AG10803 (cell line): ENCODE measurements around the gene MGA.
"Not testable (repeated sequence)": the region's sequence is repeated elsewhere in the genome, so short reads cannot be mapped to it uniquely, and the experiment has no call there.

Experiments
- DNase-seq: peaks from one replicate; pipeline ENCODE4 v3.0.0; 2010; ENCODE audit warnings: low read depth
- H3K4me3 ChIP-seq: 2 replicates; pipeline ENCODE4 v1.5.1; 2011; ENCODE audit warnings: mild to moderate bottlenecking, low read length, control low read depth
- TF ChIP-seq, protein P1 (sequence below): conservative IDR thresholded peaks from 2 replicates; pipeline ENCODE4 v1.5.1; 2011; ENCODE audit warnings: mild to moderate bottlenecking, low read length, control low read depth, inconsistent platforms

The MGA gene

DNA sequence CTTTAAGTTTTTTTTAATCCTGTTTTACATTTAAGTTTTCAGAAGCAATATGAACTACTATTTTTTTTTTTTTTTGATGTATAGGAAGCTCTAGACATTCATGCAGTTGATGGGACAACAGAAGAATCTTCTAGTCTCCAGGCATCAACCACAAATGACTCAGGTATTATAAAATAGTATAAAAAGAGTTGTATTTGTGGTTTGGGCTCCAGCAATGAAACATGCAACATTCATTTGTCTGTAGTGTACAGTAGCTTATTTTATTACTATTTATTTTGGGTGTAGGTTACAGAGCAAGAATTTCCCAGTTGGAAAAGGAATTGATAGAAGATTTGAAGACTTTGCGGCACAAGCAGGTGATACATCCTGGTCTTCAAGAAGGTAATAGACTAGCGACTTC is 38.6 kb downstream of the MGA start:
- H3K4me3 ChIP-seq = no peak overlapping the region
- DNase-seq = peak; percentile 37
- TF ChIP-seq, protein P1, sequence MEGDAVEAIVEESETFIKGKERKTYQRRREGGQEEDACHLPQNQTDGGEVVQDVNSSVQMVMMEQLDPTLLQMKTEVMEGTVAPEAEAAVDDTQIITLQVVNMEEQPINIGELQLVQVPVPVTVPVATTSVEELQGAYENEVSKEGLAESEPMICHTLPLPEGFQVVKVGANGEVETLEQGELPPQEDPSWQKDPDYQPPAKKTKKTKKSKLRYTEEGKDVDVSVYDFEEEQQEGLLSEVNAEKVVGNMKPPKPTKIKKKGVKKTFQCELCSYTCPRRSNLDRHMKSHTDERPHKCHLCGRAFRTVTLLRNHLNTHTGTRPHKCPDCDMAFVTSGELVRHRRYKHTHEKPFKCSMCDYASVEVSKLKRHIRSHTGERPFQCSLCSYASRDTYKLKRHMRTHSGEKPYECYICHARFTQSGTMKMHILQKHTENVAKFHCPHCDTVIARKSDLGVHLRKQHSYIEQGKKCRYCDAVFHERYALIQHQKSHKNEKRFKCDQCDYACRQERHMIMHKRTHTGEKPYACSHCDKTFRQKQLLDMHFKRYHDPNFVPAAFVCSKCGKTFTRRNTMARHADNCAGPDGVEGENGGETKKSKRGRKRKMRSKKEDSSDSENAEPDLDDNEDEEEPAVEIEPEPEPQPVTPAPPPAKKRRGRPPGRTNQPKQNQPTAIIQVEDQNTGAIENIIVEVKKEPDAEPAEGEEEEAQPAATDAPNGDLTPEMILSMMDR = no peak

DNA sequence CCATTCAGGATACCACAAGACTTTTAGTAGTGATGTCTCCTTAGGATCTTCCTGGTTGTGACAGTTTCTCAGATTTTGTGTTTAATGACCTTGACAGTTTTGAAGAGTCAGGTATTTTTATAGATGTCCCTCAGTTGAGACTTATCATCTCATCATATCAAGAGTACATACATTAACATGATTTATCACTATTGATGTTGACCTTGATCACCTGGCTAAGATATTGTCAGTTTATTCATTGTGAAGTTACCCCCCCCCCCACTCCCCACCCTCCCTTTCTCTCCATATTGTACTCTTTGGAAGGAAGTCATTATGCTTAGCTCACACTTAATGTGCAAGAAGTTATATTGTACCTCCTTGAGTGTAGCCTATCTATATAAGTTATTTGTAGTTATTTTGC is 42.9 kb downstream of the MGA start:
- H3K4me3 ChIP-seq = no peak overlapping the region
- TF ChIP-seq, protein P1 = no peak
- no peak for DNase-seq

DNA sequence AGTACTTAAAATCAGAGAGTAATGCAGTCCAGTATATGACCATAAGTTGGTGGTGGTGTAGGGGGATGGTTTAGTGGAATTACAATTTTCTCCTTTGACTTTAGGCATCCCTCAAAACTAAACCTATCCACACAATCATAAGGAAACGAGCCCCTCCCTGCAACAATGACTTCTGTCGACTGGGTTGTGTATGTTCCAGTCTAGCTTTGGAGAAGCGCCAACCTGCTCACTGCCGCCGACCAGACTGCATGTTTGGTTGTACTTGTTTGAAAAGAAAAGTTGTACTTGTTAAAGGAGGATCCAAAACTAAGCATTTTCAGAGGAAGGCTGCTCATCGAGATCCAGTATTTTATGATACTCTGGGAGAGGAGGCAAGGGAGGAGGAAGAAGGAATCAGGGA is 52.8 kb downstream of the MGA start:
- TF ChIP-seq, protein P1 = no peak
- no peak for DNase-seq
- H3K4me3 ChIP-seq = no peak overlapping the region

DNA sequence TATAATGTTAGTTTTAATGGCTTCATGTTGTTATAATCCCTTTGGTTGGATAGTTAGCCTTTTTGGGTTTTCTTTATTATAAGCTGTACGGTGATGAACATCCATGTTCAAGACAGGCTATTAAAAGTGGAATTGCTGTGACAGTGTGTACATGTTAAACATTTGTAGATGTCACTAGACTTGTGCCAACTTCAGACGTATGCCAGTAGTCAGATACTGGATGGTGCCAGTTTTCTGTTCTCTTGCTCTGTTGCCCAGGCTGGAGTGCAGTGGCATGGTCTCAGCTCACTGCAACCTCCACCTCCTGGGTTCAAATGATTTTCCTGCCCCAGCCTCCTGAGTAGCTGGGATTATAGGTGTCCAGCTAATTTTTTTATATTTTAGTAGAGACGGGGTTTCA is 54.1 kb downstream of the MGA start:
- TF ChIP-seq, protein P1 = no peak
- no peak for DNase-seq
- no peak overlapping the region for H3K4me3 ChIP-seq

DNA sequence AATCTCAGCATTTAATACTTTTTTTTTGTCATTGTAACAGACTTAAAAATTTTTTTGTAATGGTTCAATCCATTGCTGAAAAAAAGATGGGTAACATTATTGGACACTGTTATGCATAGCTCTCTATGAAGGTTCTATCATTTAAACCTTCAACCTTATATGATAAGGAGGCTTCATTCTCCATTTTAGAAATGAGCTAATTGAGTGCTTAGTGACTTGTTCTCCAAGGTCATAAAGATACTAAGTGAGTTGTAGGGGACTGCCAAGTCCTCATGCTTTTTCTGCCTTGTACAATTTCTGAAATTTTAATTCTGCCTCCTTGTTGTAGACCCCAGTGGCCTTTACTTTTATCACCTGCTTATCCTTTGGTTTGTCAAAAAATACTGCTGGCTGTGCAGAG is 56.7 kb downstream of the MGA start:
- no peak for DNase-seq
- H3K4me3 ChIP-seq = no peak overlapping the region
- TF ChIP-seq, protein P1 = no peak

DNA sequence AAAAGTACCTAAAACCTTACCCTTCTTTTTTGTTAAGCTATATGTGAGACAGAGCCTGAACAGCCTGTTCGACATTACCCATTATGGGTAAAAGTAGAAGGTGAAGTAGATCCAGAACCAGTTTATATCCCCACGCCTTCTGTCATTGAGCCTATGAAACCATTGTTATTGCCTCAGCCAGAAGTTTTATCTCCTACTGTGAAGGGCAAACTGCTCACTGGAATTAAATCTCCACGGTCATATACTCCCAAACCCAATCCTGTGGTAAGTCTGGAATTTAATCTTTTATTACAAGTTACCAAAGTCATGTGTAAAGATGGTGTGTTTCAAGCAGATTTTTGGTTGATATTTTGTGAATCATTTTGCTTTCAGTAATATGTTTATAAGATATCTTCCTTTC is 66.9 kb downstream of the MGA start:
- H3K4me3 ChIP-seq = no peak overlapping the region
- peak; percentile 31 for DNase-seq
- TF ChIP-seq, protein P1 = no peak

DNA sequence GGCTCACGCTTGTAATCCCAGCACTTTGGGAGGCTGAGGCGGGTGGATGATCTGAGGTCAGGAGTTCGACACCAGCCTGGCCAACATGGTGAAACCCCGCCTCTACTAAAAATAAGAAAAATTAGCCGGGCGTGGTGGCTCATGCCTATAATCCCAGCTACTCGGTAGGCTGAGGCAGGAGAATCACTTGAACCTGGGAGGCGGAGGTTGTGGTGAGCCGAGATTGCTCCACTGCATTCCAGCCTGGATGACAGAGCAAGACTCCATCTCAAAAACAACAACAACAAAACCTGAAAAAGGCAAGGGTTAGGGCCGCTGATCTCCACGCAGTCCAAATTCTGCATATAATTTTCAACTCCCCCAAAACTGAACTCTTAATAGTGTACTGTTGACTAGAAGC is 67.9 kb downstream of the MGA start:
- DNase-seq, H3K4me3 ChIP-seq: not testable (repeated sequence)

DNA sequence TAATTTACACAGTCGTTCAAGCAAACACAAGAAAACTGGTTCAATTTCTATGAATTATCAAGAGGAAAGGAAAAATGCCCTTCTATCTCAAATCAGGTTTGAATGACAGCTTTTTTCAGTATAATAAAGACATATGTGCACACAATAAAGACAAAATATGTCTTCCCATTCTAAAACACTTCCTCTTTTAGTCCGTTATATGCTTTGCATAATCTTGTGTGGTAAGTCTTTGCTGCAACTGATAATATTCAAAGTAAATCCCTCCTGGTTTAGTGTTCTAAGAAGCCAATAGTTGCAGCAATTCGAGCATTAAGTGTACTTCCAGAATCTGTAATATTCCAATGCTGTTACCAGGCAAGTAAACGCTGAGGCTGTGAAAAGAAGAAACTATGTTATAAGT is 70.3 kb downstream of the MGA start:
- TF ChIP-seq, protein P1 = no peak
- no peak overlapping the region for H3K4me3 ChIP-seq
- DNase-seq = no peak
